ENCODE data around the gene SPON2. TPM values are rescaled to one million over a fixed set of nuclear protein-coding genes. Genes with fewer than 3 reads are reported as not detected.

The SPON2 gene
- total RNA-seq, 1 experiment from 2014 or later: 6.6 TPM

GRCh38 chr4:1155314-1155713 lies 17.1 kb downstream of the SPON2 start:
- Mint-ChIP-seq H3K4me3 (no peak overlapping the region), H3K27ac (no peak overlapping the region), H3K9me3 (peaks cover 21% of the 10 kb centered on the region), H3K27me3 (ENCODE audit: low read depth) (peaks cover 33% of the 10 kb centered on the region), H3K4me1 (no peaks in the 10 kb centered on the region), H3K36me3 (peaks cover 6% of the 10 kb centered on the region; the same call in 1 of the 2 replicates)
- CTCF ChIA-PET: no interaction called here
- TF ChIP-seq, protein P1, sequence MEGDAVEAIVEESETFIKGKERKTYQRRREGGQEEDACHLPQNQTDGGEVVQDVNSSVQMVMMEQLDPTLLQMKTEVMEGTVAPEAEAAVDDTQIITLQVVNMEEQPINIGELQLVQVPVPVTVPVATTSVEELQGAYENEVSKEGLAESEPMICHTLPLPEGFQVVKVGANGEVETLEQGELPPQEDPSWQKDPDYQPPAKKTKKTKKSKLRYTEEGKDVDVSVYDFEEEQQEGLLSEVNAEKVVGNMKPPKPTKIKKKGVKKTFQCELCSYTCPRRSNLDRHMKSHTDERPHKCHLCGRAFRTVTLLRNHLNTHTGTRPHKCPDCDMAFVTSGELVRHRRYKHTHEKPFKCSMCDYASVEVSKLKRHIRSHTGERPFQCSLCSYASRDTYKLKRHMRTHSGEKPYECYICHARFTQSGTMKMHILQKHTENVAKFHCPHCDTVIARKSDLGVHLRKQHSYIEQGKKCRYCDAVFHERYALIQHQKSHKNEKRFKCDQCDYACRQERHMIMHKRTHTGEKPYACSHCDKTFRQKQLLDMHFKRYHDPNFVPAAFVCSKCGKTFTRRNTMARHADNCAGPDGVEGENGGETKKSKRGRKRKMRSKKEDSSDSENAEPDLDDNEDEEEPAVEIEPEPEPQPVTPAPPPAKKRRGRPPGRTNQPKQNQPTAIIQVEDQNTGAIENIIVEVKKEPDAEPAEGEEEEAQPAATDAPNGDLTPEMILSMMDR (IDR thresholded peaks at IDR 0.05): no peak
- TF ChIP-seq ZNF423 (CRISPR knock-in tag; IDR thresholded peaks at IDR 0.05) (no peak), GRHL2 (CRISPR knock-in tag; IDR thresholded peaks at IDR 0.05; ENCODE audit: insufficient replicate concordance, severe bottlenecking) (no peak), OVOL2 (CRISPR knock-in tag; IDR thresholded peaks at IDR 0.05; ENCODE audit: borderline replicate concordance) (no peak)
- POLR2A ChIA-PET: no interaction called here
- no peak for ATAC-seq
- DNase-seq (ENCODE audit: low spot score): no peak

DNA sequence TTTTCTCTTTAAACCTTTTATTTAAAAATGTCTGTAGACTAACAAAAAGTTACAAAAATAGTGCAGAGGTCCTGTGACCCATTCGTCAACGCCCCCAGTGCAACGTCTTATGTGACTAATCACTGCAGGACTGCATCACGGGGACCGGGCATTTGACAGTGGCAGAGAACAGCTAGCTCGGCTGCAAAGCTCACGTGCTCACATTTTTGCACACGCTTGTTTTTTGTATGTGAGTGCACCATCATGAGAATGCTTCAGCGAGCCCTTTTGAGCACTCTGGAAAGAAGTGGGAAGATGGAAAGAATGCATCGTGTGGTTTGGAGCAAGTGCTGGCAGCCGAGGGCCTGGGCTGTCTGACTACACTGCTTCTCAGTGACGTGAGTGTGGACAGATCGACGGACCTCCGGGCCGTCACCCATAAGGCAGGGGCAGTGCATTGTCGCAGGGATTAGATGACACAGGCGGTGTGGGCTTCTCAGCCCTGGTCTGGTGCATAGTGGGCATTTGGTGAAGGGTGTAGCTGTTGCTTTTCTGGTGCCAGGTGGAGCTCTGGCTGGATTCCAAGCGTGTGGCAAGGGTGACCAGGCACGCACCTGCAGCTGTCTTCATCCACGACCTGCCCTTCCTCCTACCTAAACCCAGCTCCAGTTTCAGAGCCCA lies 17.7 kb downstream of the SPON2 start:
- DNase-seq (ENCODE audit: low spot score): no peak
- H3K4me3 Mint-ChIP-seq: no peak overlapping the region
- H3K9me3 Mint-ChIP-seq: peaks cover 21% of the 10 kb centered on the region
- POLR2A ChIA-PET: no interaction called here
- TF ChIP-seq ETV6 (CRISPR knock-in tag; IDR thresholded peaks at IDR 0.05) (no peak), ZNF317 (CRISPR knock-in tag; IDR thresholded peaks at IDR 0.05; ENCODE audit: borderline replicate concordance, low read depth) (no peak), SP1 (CRISPR knock-in tag; conservative IDR thresholded peaks at IDR 0.05) (no peak)
- peaks cover 33% of the 10 kb centered on the region for H3K27me3 Mint-ChIP-seq (ENCODE audit: low read depth)
- H3K27ac Mint-ChIP-seq: no peak overlapping the region
- CTCF ChIA-PET: no interaction called here
- peaks cover 6% of the 10 kb centered on the region; the same call in 1 of the 2 replicates for H3K36me3 Mint-ChIP-seq
- no peak for ATAC-seq
- no peaks in the 10 kb centered on the region for H3K4me1 Mint-ChIP-seq

- H3K4me3 Mint-ChIP-seq: no peak overlapping the region
- peaks cover 6% of the 10 kb centered on the region; the same call in 1 of the 2 replicates for H3K36me3 Mint-ChIP-seq
- DNase-seq (ENCODE audit: low spot score) (no peak), ATAC-seq (no peak)
- no peak overlapping the region for H3K27ac Mint-ChIP-seq
- ChIA-PET CTCF (no interaction called here), POLR2A (no interaction called here)
- no peaks in the 10 kb centered on the region for H3K4me1 Mint-ChIP-seq
- peaks cover 19% of the 10 kb centered on the region for H3K9me3 Mint-ChIP-seq
- H3K27me3 Mint-ChIP-seq (ENCODE audit: low read depth): peaks cover 33% of the 10 kb centered on the region
- no peak for TF ChIP-seq ZNF317 (CRISPR knock-in tag; IDR thresholded peaks at IDR 0.05; ENCODE audit: borderline replicate concordance, low read depth)
- TF ChIP-seq, protein P2, sequence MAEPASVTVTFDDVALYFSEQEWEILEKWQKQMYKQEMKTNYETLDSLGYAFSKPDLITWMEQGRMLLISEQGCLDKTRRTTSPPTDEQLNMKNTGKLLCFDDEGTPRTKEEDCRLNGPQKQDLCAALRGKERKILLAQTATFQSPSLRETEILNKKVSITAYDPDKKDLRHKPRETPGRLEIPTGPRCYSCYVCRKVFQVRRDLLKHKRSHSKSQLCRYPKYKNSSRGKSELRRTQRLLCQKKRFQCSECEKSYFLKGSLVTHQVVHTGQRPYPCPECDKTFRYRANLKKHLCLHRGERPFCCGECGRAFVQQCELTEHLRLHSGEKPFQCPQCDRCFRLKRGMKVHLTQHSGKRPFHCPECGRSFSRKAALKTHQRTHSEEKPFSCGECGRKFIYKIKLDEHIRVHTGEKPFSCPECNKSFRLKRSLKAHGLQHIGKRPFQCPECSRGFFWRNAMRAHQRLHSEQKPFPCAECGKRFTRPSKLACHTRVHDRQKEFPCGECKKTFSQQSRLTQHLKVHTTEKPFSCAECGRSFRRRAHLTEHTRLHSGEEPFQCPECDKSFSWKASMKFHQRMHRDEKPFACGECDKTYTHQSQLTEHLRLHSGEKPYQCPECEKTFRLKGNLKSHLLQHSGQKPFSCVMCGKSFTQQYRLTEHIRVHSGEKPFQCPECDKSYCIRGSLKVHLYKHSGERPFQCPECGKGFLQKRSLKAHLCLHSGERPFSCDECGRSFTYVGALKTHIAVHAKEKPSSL (CRISPR knock-in tag; conservative IDR thresholded peaks at IDR 0.05): no peak
- TF ChIP-seq ATF1 (CRISPR knock-in tag; IDR thresholded peaks at IDR 0.05): no peak
- TF ChIP-seq, protein P3, sequence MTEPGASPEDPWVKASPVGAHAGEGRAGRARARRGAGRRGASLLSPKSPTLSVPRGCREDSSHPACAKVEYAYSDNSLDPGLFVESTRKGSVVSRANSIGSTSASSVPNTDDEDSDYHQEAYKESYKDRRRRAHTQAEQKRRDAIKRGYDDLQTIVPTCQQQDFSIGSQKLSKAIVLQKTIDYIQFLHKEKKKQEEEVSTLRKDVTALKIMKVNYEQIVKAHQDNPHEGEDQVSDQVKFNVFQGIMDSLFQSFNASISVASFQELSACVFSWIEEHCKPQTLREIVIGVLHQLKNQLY (CRISPR knock-in tag; IDR thresholded peaks at IDR 0.05): no peak
- no peak for TF ChIP-seq USF2 (CRISPR knock-in tag; IDR thresholded peaks at IDR 0.05)
- TF ChIP-seq AR (CRISPR knock-in tag; IDR thresholded peaks at IDR 0.05): no peak
- TF ChIP-seq HMGXB4 (CRISPR knock-in tag; IDR thresholded peaks at IDR 0.05): no peak
- no peak for TF ChIP-seq EMX1 (CRISPR knock-in tag; IDR thresholded peaks at IDR 0.05)
- no peak for TF ChIP-seq ESRRA (CRISPR knock-in tag; IDR thresholded peaks at IDR 0.05; ENCODE audit: borderline replicate concordance)
- no peak for TF ChIP-seq TEAD1 (CRISPR knock-in tag; IDR thresholded peaks at IDR 0.05)
- TF ChIP-seq, protein P4, sequence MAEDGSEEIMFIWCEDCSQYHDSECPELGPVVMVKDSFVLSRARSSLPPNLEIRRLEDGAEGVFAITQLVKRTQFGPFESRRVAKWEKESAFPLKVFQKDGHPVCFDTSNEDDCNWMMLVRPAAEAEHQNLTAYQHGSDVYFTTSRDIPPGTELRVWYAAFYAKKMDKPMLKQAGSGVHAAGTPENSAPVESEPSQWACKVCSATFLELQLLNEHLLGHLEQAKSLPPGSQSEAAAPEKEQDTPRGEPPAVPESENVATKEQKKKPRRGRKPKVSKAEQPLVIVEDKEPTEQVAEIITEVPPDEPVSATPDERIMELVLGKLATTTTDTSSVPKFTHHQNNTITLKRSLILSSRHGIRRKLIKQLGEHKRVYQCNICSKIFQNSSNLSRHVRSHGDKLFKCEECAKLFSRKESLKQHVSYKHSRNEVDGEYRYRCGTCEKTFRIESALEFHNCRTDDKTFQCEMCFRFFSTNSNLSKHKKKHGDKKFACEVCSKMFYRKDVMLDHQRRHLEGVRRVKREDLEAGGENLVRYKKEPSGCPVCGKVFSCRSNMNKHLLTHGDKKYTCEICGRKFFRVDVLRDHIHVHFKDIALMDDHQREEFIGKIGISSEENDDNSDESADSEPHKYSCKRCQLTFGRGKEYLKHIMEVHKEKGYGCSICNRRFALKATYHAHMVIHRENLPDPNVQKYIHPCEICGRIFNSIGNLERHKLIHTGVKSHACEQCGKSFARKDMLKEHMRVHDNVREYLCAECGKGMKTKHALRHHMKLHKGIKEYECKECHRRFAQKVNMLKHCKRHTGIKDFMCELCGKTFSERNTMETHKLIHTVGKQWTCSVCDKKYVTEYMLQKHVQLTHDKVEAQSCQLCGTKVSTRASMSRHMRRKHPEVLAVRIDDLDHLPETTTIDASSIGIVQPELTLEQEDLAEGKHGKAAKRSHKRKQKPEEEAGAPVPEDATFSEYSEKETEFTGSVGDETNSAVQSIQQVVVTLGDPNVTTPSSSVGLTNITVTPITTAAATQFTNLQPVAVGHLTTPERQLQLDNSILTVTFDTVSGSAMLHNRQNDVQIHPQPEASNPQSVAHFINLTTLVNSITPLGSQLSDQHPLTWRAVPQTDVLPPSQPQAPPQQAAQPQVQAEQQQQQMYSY (CRISPR knock-in tag; IDR thresholded peaks at IDR 0.05): no peak
- TF ChIP-seq RORB (CRISPR knock-in tag; IDR thresholded peaks at IDR 0.05): no peak
Observed at GRCh38 chr4:1154126-1154522, 18.3 kb downstream of the SPON2 start.
